Body of pancreas (tissue), 4 donors: Measurements from ENCODE around the gene XPO6. TPM values are rescaled to one million over a fixed set of nuclear protein-coding genes. Genes with fewer than 3 reads are reported as not detected.

Experiments used
- ATAC-seq: fragments of 150-250 bp; one replicate; pipeline ENCODE4 v1.9.1; 2016
- DNase-seq, 4 donors: peaks; one replicate each; pipeline ENCODE4 v3.0.0-alpha.2; 2019
- H3K27ac ChIP-seq, 4 donors: fragments of 200-600 bp; sonication (generic); 1 replicate in 3 of 4; 2 replicates in 1 of 4; pipeline versions ENCODE4 v1.5.1 to v1.6.1; 2016 to 2019; ENCODE audit warnings: mild to moderate bottlenecking in 1 of 4, mixed read lengths in 1 of 4, moderate library complexity in 1 of 4
- H3K27me3 ChIP-seq, 2 donors: fragments of 200-600 bp; sonication (generic); one replicate each; pipeline ENCODE4 v1.6.0; 2016; ENCODE audit warnings: mild to moderate bottlenecking in 1 of 2
- H3K36me3 ChIP-seq, 2 donors: fragments of 200-600 bp; sonication (generic); replicated peaks in 1 of 2; 2 replicates each; pipeline ENCODE4 v1.5.1; 2016; ENCODE audit warnings: low read depth in 2 of 2; ENCODE audit not compliant: insufficient read depth in 1 of 2
- H3K4me1 ChIP-seq: fragments of 200-600 bp; sonication (generic); one replicate; pipeline ENCODE4 v1.6.0; 2016
- H3K4me3 ChIP-seq, 2 donors: fragments of 200-600 bp; sonication (generic); 1 replicate in 1 of 2; 2 replicates in 1 of 2; pipeline ENCODE4 v1.5.1; 2016 to 2019
- H3K9me3 ChIP-seq, 3 donors: fragments of 200-600 bp; sonication (generic); 1 replicate in 2 of 3; 2 replicates in 1 of 3; pipeline ENCODE4 v1.5.1; 2016
- POLR2A ChIP-seq, 3 donors: fragments of 450-650 bp; IDR thresholded peaks; one replicate each; pipeline ENCODE4 v1.6.1; 2016; ENCODE audit warnings: antibody characterized with exemption in 3 of 3, mild to moderate bottlenecking in 2 of 3
- WGBS, 2 donors: methylation state at CpG; one replicate each; pipeline ENCODE4 v1.1.5; 2017; 5-methylcytosine and 5-hydroxymethylcytosine counted together
- intact Hi-C: fragments of 100-400 bp; cut with DNase I; formaldehyde crosslinking; loops from one replicate; pipeline ENCODE4 v1.15.1; 2023
- total RNA-seq, 2 donors: library from RNA; depleted of rRNA; stranded (reverse); fragments of >200 nt; gene quantifications; one replicate each; pipeline ENCODE4 v1.1.0, GENCODE V29; 2016
- TF ChIP-seq, protein P1 (sequence below), 7 experiments: fragments of 450-650 bp in 4 of 7; fragments of 200-600 bp in 3 of 7; sonication (generic) in 3 of 7; IDR thresholded peaks; one replicate each; pipeline ENCODE4 v1.5.1; 2016 to 2019; ENCODE audit warnings: antibody characterized with exemption in 7 of 7

XPO6 gene
- total RNA-seq, 2 donors from 2014 or later, result 54.7 to 103 TPM

- peaks cover 0 to 29% of the 10 kb centered on the region in 2 donors for H3K36me3 ChIP-seq
- ATAC-seq (no peak), DNase-seq (no peak)
- H3K27ac ChIP-seq, result no peak overlapping the region
- TF ChIP-seq POLR2A (IDR thresholded peaks at IDR 0.05), result no peak
- TF ChIP-seq, protein P1, sequence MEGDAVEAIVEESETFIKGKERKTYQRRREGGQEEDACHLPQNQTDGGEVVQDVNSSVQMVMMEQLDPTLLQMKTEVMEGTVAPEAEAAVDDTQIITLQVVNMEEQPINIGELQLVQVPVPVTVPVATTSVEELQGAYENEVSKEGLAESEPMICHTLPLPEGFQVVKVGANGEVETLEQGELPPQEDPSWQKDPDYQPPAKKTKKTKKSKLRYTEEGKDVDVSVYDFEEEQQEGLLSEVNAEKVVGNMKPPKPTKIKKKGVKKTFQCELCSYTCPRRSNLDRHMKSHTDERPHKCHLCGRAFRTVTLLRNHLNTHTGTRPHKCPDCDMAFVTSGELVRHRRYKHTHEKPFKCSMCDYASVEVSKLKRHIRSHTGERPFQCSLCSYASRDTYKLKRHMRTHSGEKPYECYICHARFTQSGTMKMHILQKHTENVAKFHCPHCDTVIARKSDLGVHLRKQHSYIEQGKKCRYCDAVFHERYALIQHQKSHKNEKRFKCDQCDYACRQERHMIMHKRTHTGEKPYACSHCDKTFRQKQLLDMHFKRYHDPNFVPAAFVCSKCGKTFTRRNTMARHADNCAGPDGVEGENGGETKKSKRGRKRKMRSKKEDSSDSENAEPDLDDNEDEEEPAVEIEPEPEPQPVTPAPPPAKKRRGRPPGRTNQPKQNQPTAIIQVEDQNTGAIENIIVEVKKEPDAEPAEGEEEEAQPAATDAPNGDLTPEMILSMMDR (IDR thresholded peaks at IDR 0.05), result no peak
- WGBS, 2 donors, result 59 to 96% methylated on average over 1 of the region's 1 CpG
- H3K9me3 ChIP-seq, result no peaks in the 10 kb centered on the region
- H3K4me1 ChIP-seq, result no peaks in the 10 kb centered on the region
- intact Hi-C loops, result no loop called here
- H3K4me3 ChIP-seq, result no peak overlapping the region
- H3K27me3 ChIP-seq, result no peaks in the 10 kb centered on the region
These were observed 46.2 kb downstream of the XPO6 start for GRCh38 chr16:28165598-28165997.

GRCh38 chr16:28164140-28164539 is 47.6 kb downstream of the XPO6 start:
- H3K27ac ChIP-seq, result no peak overlapping the region
- intact Hi-C loops, result no loop called here
- WGBS, 2 donors, result 73 to 81% methylated on average over 2 of the region's 2 CpGs
- no peak for DNase-seq
- peaks cover 0 to 22% of the 10 kb centered on the region in 2 donors for H3K36me3 ChIP-seq
- H3K27me3 ChIP-seq, result no peaks in the 10 kb centered on the region
- H3K4me3 ChIP-seq, result no peak overlapping the region
- ATAC-seq, result no peak
- H3K9me3 ChIP-seq, result no peaks in the 10 kb centered on the region
- TF ChIP-seq POLR2A (IDR thresholded peaks at IDR 0.05), result no peak
- TF ChIP-seq, protein P1 (IDR thresholded peaks at IDR 0.05), result no peak
- no peaks in the 10 kb centered on the region for H3K4me1 ChIP-seq

GRCh38 chr16:28163699-28164098 is 48.1 kb downstream of the XPO6 start:
- no peak for DNase-seq
- intact Hi-C loops, result no loop called here
- Histone ChIP-seq H3K4me3 (no peak overlapping the region), H3K27ac (no peak overlapping the region), H3K4me1 (no peaks in the 10 kb centered on the region), H3K27me3 (no peaks in the 10 kb centered on the region), H3K36me3 (peaks cover 0 to 20% of the 10 kb centered on the region in 2 donors), H3K9me3 (no peaks in the 10 kb centered on the region)
- TF ChIP-seq, protein P1 (IDR thresholded peaks at IDR 0.05), result no peak
- TF ChIP-seq POLR2A (IDR thresholded peaks at IDR 0.05), result no peak
- no peak for ATAC-seq
- WGBS, 2 donors, result 67 to 76% methylated on average over 4 of the region's 4 CpGs

DNA sequence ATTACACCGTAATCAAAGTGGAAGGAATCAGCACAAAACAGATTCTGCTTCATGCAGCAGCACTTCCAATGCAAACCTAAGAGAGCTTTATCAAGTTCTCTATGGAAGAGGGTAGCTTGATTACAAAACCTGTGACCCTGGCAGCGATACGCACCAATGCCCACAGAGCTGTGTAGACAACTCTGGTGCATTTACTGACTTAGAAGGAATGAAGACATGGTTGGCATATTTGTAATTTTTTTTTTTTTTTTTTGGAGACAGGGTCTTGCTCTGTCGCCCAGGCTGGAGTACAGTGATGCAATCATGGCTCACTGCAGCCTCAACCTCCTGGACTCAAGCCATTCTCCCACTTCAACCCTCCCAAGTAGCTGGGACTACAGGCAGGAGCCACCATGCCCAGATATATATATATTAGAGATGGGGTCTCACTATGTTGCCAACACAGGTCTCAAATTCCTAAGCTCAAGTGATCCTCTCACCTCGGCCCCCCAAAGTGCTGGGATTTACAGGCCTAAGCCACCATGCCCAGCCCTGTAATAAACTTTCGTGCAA is 49.4 kb downstream of the XPO6 start:
- intact Hi-C loops, result no loop called here
- TF ChIP-seq, protein P1 (IDR thresholded peaks at IDR 0.05), result no peak
- TF ChIP-seq POLR2A (IDR thresholded peaks at IDR 0.05), result no peak
- no peak overlapping the region for H3K4me3 ChIP-seq
- H3K27me3 ChIP-seq, result no peaks in the 10 kb centered on the region
- DNase-seq, result no peak
- H3K9me3 ChIP-seq, result no peaks in the 10 kb centered on the region
- H3K36me3 ChIP-seq, result peaks cover 0 to 20% of the 10 kb centered on the region in 2 donors
- no peak for ATAC-seq
- H3K4me1 ChIP-seq, result no peaks in the 10 kb centered on the region
- WGBS, 2 donors, result 97 to 99% methylated on average over 6 of the region's 6 CpGs
- H3K27ac ChIP-seq, result no peak overlapping the region

DNA sequence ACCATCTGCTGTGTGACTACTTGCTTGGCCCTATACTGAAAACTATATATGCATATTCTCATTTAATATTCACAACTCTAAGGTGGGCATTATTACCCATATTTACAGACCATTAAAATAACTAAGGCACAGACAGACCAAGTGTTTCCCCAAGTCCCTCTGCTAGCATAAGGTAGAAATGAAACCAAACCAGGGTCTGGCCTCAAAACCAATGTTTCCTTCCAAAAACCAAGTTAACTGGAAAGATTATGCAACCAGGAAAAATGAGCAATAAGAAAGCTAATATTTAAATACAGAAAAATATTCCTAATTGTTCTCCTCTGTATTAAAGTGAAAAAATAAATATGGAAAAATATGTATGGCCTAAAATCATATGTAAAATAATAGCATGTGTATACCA is 50.1 kb downstream of the XPO6 start:
- DNase-seq, result no peak
- intact Hi-C loops, result no loop called here
- Histone ChIP-seq H3K27ac (no peak overlapping the region), H3K27me3 (no peaks in the 10 kb centered on the region), H3K4me3 (no peak overlapping the region), H3K4me1 (no peaks in the 10 kb centered on the region), H3K9me3 (no peaks in the 10 kb centered on the region), H3K36me3 (peaks cover 0 to 12% of the 10 kb centered on the region in 2 donors)
- TF ChIP-seq, protein P1 (IDR thresholded peaks at IDR 0.05), result no peak
- TF ChIP-seq POLR2A (IDR thresholded peaks at IDR 0.05), result no peak
- ATAC-seq, result no peak
